IPS DF 6.9 (cell line): ENCODE measurements around the gene KBTBD3.

Experiments used
- DNase-seq: peaks from one replicate; pipeline ENCODE4 v3.0.0-alpha.2; 2013; ENCODE audit warnings: low read depth, low spot score
- H3K27ac ChIP-seq: one replicate; pipeline ENCODE4 v1.5.1; 2013; ENCODE audit warnings: low read length, control low read depth
- H3K27me3 ChIP-seq: 2 replicates; pipeline ENCODE4 v1.6.1; 2013; ENCODE audit warnings: mild to moderate bottlenecking, low read length; ENCODE audit not compliant: control insufficient read depth, insufficient read depth
- H3K36me3 ChIP-seq: 2 replicates; pipeline ENCODE4 v1.6.1; 2013; ENCODE audit warnings: low read length; ENCODE audit not compliant: control insufficient read depth, insufficient read depth
- H3K4me1 ChIP-seq: 2 replicates; pipeline ENCODE4 v1.6.1; 2013; ENCODE audit warnings: low read length; ENCODE audit not compliant: control insufficient read depth, insufficient read depth
- H3K4me3 ChIP-seq: 2 replicates; pipeline ENCODE4 v1.5.1; 2013; ENCODE audit warnings: mild to moderate bottlenecking, low read length
- H3K9me3 ChIP-seq: 2 replicates; pipeline ENCODE4 v1.6.1; 2013; ENCODE audit warnings: low read length, inconsistent platforms; ENCODE audit not compliant: control insufficient read depth, insufficient read depth
- WGBS: extraction: QIAGEN DNeasy Blood & Tissue Kit; methylation state at CpG from one replicate; pipeline ENCODE4 v1.1.7; 2013; ENCODE audit warnings: mixed read lengths, missing lambda C conversion rate; ENCODE audit not compliant: insufficient read length, insufficient coverage; 5-methylcytosine and 5-hydroxymethylcytosine counted together

KBTBD3 gene

GRCh38 chr11:106031202-106031810, 45.8 kb downstream of the KBTBD3 start:
- Histone ChIP-seq H3K27me3 (no peaks in the 10 kb centered on the region), H3K4me1 (peaks cover 2% of the 10 kb centered on the region; the same call in 1 of the 2 replicates), H3K27ac (no peak overlapping the region), H3K9me3 (no peaks in the 10 kb centered on the region; the same call in 1 of the 2 replicates), H3K36me3 (no peaks in the 10 kb centered on the region), H3K4me3 (no peak overlapping the region)
- no peak for DNase-seq
- no CpG with 5 or more reads among the region's 2 CpGs for WGBS

- no peak for DNase-seq
- Histone ChIP-seq H3K9me3 (no peaks in the 10 kb centered on the region; the same call in 1 of the 2 replicates), H3K27me3 (no peaks in the 10 kb centered on the region), H3K4me3 (no peak overlapping the region), H3K36me3 (no peaks in the 10 kb centered on the region), H3K27ac (no peak overlapping the region), H3K4me1 (peaks cover 2% of the 10 kb centered on the region; the same call in 1 of the 2 replicates)
- no CpG with 5 or more reads among the region's 4 CpGs for WGBS
Observed at GRCh38 chr11:106030609-106031008, 46.5 kb downstream of the KBTBD3 start.

- DNase-seq = no peak
Observed at GRCh38 chr11:106022795-106023275, 54.3 kb downstream of the KBTBD3 start.

GRCh38 chr11:106021967-106022794, 55.0 kb downstream of the KBTBD3 start, which contains the start of gene MSANTD4:
MSANTD4 (minus strand) TSS chr11:106022240; CDS start chr11:106010917, 11,323 bp downstream.
- Histone ChIP-seq H3K4me1 (no peaks in the 10 kb centered on the region), H3K9me3 (no peaks in the 10 kb centered on the region), H3K4me3 (peak within 1 kb of the TSS; percentile 91), H3K36me3 (no peaks in the 10 kb centered on the region), H3K27me3 (no peaks in the 10 kb centered on the region), H3K27ac (no peak within 1 kb of the TSS)
- peak; percentile 92 for DNase-seq
- no CpG with 5 or more reads among the region's 48 CpGs for WGBS

More at GRCh38 chr11:106022795-106023275, 54.3 kb downstream of the KBTBD3 start:
- Histone ChIP-seq H3K36me3 (no peaks in the 10 kb centered on the region), H3K9me3 (no peaks in the 10 kb centered on the region), H3K27ac (no peak overlapping the region), H3K4me1 (no peaks in the 10 kb centered on the region), H3K4me3 (no peak overlapping the region; the same call in 1 of the 2 replicates), H3K27me3 (no peaks in the 10 kb centered on the region)
- WGBS = 100% methylated on average over 2 of the region's 7 CpGs

- no CpG with 5 or more reads among the region's 18 CpGs for WGBS
- Histone ChIP-seq H3K27me3 (no peaks in the 10 kb centered on the region), H3K9me3 (no peaks in the 10 kb centered on the region), H3K27ac (no peak overlapping the region), H3K4me3 (peak overlapping the region; percentile 91), H3K4me1 (no peaks in the 10 kb centered on the region), H3K36me3 (no peaks in the 10 kb centered on the region)
- DNase-seq = no peak
Observed at GRCh38 chr11:106021181-106021966, 55.8 kb downstream of the KBTBD3 start.

- no peaks in the 10 kb centered on the region for H3K36me3 ChIP-seq
- no peaks in the 10 kb centered on the region for H3K9me3 ChIP-seq
- no peaks in the 10 kb centered on the region for H3K4me1 ChIP-seq
- H3K27me3 ChIP-seq = no peaks in the 10 kb centered on the region
- DNase-seq = no peak
- no CpG with 5 or more reads among the region's 2 CpGs for WGBS
- H3K4me3 ChIP-seq = no peak overlapping the region
- H3K27ac ChIP-seq = no peak overlapping the region
Observed at GRCh38 chr11:106017093-106017492, 60.1 kb downstream of the KBTBD3 start.

GRCh38 chr11:106015066-106015465, 62.1 kb downstream of the KBTBD3 start:
- Histone ChIP-seq H3K4me3 (no peak overlapping the region), H3K27me3 (no peaks in the 10 kb centered on the region), H3K4me1 (no peaks in the 10 kb centered on the region), H3K9me3 (no peaks in the 10 kb centered on the region), H3K27ac (no peak overlapping the region), H3K36me3 (peaks cover 4% of the 10 kb centered on the region; the same call in 1 of the 2 replicates)
- no peak for DNase-seq
- no CpG with 5 or more reads among the region's 2 CpGs for WGBS

GRCh38 chr11:106014620-106015019, 62.5 kb downstream of the KBTBD3 start:
- WGBS = no CpG with 5 or more reads among the region's 2 CpGs
- no peak overlapping the region for H3K4me3 ChIP-seq

GRCh38 chr11:106014035-106014434, 63.1 kb downstream of the KBTBD3 start:
- Histone ChIP-seq H3K27me3 (no peaks in the 10 kb centered on the region), H3K9me3 (no peaks in the 10 kb centered on the region), H3K4me1 (no peaks in the 10 kb centered on the region), H3K27ac (no peak overlapping the region), H3K36me3 (peaks cover 4% of the 10 kb centered on the region; the same call in 1 of the 2 replicates), H3K4me3 (no peak overlapping the region)
- WGBS = no CpG with 5 or more reads among the region's 2 CpGs
- no peak for DNase-seq

More at GRCh38 chr11:106014620-106015019, 62.5 kb downstream of the KBTBD3 start:
- DNase-seq = no peak
- Histone ChIP-seq H3K36me3 (peaks cover 4% of the 10 kb centered on the region; the same call in 1 of the 2 replicates), H3K27me3 (no peaks in the 10 kb centered on the region), H3K9me3 (no peaks in the 10 kb centered on the region), H3K27ac (no peak overlapping the region), H3K4me1 (no peaks in the 10 kb centered on the region)

- WGBS = no CpG with 5 or more reads among the region's 3 CpGs
- no peaks in the 10 kb centered on the region for H3K9me3 ChIP-seq
- H3K27ac ChIP-seq = no peak overlapping the region
- H3K27me3 ChIP-seq = no peaks in the 10 kb centered on the region
- H3K4me1 ChIP-seq = no peaks in the 10 kb centered on the region
- H3K36me3 ChIP-seq = peaks cover 4% of the 10 kb centered on the region; the same call in 1 of the 2 replicates
- no peak for DNase-seq
- H3K4me3 ChIP-seq = no peak overlapping the region
Observed at GRCh38 chr11:106012744-106013143, 64.4 kb downstream of the KBTBD3 start.
